GM19035 (cell line): ENCODE results near the gene ZXDC.

Source experiments
- ATAC-seq: cut with Tn5 transposase; IDR thresholded peaks from one replicate; pipeline ENCODE4 v1.9.1; 2021; ENCODE audit not compliant: unreplicated experiment

Gene ZXDC

DNA sequence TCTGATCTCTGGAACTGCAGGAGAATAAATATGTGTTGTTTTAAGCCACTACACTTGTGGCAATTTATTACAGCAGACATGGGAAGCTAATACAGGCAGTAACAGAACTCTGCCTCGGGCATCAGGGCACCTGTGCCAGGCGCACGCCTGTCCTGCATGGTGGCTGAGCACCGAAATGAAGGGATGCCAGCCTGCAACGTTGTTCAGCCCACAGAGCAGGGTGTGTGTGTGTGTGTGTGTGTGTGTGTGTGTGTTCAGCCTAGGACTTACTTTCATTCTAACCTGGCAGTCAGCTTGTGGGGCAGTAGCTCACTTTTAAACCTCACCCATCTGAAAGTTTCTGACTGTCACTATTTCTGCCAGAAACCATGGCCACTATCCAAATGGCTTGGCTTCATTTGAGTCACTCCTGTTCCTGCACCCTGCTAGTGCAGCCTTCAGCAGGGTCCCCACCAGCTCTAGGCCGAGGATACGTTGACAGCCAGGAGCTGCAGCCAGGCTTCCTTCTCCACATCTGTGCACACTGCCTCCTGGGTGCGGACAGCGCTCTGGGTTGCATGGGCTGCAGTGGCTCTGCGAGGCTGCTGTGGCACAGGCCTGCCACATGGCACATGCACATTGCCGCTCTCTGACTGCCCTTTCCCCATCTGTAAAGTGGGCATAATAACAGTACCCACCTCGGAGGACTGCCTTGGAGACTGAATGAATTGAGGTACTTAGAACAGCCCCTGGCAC lies 37.4 kb upstream of the ZXDC start:
- ATAC-seq, result no peak

DNA sequence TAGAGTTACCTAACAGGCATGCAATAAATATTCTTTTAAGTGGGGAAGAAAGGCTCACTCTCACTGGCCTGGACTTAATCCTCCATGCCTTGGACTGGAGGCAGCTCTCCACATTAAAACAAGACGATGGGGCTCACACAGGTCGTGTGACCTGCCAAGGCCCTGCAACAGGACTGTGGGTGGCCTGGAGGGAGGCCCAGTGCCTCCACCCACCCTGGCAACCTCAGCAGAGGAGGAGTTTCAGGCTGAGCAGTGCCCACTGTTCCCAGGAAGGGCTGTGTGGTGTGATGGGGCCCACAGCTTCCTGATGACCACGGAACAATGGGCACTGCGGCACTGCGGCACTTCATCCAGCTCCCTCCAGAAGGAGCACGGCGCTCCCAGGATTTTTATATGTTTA lies 36.3 kb upstream of the ZXDC start:
- no peak for ATAC-seq

DNA sequence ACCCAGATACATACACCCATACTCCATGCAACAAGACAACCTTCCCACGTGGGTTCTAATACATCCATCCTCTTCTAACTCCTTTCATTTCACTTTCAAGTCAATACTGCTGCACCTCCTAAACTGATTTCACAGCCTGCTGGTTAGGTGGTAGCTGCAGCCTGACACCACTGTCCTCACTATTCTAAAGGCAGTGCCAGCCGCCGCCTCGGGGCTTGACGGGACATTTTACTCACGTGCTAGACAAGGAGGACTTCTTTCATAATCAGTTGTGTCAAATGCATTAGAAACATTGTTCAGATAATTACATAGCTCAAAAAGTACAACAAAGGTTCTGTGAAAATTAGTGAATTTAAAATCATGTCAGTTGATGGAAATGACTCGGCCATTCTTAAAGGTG lies 35.6 kb upstream of the ZXDC start:
- no peak for ATAC-seq

DNA sequence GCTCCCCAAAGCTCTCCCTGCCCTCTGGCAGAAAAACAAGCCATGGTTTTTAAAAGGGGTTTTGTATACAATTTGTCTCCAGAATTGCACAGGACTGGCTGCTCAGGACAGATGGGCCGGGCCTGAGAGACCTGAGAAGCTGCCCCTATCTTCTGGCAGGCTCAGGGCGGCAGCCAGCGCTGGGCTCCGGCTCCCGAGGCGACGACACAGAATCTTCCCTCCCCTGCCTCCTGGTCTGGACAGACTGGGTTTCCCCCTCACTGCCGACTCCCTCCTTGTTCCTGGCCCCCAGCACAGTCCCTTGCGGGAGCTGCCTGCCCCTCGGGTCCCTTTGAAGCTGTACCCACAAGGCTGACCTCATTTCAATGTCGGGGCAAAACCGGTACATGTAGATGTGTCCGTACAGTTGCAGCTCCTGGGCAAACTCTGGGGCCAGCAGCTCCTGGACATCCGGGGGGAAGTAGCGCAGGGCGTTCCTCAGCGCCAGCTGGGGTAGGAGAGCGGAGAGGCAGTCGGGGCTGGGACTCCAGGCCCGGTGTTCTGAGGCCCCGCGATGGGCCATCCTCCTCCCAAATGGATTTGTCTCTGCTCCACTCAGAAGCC lies 34.7 kb upstream of the ZXDC start:
- no peak for ATAC-seq

DNA sequence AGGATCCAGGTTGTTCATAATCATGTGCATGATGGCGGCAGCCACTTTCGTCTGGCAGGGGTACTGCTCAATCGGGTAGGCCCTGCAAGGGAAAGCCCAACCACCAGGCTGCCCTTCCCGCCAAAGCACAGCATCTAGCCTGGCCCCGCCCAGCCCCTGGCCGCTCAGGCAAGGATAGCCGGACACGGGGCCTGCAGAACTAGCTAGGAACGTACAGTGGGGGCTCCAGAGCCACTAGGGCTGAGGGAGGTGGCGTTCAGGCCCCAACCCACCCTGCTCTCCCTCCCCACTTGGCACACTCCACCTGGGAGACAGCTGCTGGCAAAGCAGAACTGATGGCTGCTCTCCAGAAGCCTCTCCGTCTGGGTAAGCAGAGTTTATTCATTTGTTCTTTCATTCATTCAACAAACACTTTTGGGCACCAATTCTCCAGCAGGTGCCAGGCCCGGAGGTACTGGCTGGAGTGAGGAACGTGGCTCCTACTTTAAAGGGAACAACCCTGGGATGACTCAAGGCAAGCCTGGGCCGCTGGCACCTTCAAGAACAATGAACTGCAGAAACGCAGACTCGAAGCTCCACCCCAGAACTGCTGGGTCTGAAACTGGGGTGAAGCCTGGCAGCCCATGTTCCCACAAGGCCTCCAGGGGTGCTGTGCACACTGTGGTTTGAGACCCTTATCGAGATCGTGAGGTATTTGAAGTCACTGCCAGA lies 34.1 kb upstream of the ZXDC start:
- ATAC-seq, result no peak

DNA sequence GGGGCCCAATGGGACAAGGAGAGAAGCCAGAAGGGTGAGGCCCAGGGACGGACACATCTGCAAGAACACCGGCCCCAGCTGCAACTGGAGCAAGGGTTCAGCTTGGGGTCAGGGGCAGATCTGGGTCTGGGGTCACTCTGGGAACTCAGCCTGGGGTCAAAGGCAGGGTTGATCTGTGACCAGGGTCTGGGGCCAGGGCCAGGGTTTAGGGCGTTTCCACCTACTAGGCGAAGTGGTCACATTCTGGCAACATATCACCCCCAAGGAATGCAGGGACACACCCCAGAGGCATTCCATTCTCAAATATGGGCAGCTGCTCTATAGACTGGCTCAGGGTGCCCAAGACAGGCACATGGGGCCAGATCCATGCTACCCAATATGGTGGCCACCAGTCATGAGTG lies 32.9 kb upstream of the ZXDC start:
- ATAC-seq, result no peak

DNA sequence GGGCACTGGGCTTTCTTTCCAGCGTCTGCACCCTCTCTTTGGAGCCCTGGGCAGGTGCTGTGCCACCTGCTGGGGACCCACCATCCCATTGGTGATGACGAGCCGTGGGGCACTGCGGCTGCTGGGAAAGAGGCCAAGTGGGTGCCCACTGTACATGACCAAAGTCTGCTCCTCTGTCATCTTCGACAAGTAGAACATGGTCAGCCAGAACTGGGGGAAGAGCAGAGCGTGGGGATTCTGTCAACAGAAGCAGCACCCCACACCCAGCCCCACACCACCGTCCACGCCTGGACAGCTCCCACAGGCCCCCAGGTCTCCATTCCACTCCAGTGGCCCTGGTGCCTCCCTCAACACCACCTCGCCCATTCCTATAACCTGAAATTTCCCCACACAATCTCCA lies 32.2 kb upstream of the ZXDC start:
- no peak for ATAC-seq

DNA sequence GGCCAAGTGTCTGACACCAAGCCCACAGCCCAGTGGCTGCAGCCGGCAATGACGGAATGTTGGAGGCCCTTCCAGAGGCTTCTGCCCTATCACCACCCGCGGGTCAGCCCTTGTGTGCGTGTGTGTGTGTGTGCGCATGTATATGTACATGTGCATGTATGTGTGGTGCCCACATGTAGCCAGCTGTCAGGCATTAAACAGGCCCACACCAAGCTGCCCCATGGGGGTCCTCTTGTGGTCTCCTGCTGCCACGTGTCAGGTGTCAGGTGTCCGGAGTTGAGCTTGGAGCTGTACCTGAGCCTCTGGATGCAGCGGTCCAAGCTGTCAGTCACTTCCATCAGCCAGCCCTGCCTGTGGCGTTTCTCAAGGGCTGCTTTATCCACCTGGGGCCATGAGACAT lies 28.0 kb upstream of the ZXDC start:
- ATAC-seq, result no peak

DNA sequence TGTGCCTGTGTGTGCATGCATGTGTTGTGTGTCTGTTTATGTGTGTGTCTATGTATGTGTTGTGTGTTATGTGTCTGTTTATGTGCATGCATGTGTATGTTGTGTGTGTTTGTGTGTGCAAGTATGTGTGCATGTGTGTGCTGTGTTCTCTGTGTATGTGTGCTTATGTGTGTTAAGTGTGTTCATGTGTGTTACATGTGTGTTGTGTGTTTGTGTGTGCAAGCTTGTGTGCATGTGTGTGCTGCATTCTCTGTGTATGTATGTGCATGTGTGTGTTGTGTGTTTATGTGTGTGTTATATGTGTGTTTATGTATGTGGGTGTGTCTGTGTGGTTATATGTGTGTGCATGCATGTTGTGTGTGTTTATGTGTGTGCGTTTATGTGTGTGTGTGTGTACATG lies 27.0 kb upstream of the ZXDC start:
- no peak for ATAC-seq

DNA sequence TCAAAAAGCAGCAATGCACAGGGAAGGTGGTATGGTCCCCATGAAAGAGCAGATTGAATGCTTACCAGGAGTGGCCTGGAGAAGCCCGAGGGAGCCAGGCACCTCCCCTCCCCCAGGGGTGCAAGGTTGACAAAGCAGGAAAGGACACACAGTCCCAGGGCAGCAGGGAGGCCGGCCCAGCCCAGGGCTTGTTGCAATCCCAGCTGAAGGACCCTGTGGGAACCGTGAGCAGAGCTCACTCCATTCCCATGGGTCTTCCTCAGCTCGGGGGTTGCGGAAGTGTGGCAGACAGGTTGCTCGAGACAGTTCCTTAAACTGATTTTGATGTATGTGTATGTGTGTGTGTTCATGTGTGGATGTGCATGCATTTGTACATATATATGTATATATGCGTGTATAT lies 26.0 kb upstream of the ZXDC start:
- ATAC-seq, result no peak

DNA sequence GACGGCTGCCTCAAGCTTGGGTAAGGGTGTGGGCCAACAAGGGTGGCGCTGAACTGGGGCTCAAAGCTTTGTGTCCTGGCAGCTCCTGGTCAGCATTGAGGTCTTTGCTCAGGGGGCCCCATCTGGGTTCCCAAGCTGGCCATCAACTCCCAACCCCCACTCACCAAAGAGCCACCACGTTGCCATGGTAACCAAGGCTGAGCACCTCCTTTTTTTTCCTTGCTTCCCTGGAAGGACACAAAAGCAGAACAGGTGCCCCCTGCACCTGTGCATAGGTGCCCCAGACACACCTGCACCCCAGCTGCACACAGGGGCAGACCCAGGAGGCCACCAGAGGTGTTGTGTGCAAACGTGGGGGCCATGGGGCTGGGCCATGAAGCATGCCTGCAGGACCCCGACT lies 25.4 kb upstream of the ZXDC start:
- no peak for ATAC-seq

DNA sequence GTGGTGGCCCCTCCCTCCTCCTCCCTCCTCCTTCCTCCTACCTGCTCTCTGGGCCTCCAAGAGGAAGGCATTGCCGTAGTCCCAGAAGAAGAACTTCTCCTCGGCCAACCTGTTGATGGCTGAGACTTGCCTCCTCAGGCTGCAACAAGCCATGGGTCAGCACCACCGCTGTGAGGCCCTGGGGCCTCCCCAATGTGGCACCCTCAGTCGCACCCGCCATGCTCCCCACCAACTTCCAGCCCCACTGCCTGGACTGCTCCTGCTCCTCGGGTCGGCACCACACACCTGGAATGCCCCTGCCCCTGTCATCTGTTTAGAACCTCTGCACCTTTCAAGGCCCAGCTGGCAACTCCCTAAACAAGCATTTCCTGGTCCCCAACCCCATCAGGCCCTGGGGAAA lies 24.3 kb upstream of the ZXDC start:
- ATAC-seq, result no peak

DNA sequence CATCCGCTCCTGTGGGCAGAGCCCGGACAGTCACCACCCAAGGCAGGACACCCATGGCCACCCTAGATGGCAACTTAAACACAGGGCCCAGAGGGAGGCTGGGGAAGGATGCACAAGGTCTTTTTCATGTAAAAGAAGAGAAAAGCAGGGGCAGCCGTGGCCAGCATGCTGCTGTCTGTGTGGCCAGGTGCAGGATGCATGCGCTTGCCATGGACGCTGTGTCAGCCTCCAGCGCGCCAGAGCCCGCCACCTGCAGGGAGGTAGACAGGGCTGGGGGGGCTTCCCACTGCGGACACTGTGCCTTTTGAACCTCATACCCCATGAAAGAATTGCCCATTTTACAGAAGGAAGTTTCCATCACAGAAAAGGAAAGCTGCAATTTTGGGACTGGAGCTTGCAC lies 23.7 kb upstream of the ZXDC start:
- no peak for ATAC-seq

DNA sequence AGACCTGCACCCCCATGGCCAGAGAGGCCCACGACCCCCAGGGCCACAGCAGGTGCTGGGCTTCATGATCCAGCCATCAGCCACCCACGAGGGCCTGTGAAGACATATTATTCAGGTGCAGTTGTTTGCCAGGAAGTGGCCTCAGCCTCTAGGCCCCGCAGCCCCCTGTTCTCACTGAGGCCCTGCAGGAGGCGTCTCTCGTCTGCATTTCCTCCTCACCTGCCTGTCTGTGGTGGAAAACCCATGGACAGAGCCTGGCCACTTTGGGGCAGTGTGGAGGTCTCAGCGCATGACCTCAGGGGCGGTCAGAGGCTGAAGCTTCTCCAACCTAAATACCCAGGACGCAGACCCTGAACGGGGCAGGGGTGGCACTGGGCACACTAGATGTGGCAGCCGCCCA lies 23.2 kb upstream of the ZXDC start:
- no peak for ATAC-seq

DNA sequence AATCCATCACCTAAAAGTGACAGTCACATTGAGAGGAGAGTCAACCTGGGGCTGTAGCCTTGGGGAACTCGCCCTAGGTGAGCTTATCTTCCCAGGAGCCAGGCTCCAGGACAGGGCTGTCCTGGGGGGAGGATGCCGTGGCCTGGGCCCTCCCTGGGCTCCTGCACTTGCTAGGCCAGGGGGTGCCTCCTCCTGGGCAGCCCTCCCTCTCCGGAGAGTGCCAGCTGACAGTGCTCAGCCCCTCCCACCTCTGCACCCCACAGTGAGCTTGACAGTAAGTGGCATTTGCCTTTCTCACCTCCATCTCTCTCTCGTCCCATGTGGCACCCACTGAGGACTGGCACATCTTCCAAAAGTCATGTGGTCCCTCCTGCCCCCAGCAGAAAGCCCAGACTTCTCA lies 22.8 kb upstream of the ZXDC start:
- no peak for ATAC-seq

DNA sequence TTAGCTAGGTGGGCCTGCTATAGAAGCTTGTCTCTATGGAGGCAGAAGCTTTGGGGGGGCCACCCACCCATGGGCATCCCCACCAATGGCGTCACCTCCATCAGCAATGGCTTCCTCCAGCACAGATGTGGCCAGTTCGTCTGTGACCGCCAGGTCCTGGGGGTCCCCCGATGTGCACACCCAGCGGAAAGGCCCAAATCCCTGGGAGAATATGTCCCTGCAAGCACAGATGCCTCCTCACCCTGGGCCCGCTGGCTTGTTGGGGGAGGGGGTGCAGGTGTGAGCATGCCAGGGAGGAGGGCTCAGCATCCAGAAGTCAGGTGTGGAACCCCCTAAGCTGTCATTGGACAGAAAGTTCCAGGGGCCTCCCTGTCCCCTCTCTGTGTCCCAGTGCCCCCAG lies 22.3 kb upstream of the ZXDC start:
- ATAC-seq, result no peak

DNA sequence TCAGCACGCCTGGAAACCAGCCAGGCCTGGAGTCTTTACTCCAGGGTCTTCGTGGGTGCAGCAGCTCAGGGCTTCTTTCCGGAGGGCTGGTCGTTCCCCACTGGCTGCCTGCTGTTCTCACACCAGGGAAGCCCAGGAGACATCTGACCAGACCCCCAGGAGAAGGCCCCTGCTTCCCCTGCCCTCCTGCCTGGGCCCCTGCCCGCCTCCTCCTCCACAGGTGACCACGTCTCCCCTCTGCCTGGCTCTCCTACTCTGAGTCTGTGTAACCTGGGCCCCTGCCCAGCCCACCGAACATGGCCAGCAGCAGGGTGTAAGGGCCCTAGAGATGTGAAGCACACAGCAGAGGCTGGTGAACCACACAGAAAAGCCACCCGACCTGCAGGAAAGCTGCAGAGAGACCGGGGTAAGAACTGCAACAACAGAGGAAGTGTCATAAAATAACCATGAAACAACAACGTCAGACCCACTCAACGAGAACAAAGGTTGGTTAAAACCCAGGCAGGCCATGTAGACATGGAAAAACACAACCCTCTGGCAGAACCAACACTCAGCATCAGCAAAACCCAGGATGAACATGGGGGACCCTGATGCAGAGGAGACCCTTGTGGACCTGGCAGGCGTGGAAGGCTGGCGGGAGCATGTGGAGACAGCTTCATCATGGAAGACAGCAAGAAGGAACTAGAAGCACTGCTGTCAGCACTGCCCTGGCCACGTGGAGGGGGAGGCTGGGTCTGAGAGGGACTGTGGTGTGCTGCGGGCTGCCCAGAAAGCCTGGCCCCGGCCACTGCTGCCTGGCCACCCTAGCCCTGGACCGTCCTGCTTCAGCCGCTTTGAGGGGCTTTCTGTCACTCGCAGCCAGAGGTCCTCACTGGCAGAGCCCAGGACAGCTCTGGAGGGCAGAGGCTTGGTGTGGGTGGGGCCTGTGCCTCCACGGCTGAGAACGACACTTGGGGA lies 21.5 kb upstream of the ZXDC start:
- ATAC-seq, result no peak

DNA sequence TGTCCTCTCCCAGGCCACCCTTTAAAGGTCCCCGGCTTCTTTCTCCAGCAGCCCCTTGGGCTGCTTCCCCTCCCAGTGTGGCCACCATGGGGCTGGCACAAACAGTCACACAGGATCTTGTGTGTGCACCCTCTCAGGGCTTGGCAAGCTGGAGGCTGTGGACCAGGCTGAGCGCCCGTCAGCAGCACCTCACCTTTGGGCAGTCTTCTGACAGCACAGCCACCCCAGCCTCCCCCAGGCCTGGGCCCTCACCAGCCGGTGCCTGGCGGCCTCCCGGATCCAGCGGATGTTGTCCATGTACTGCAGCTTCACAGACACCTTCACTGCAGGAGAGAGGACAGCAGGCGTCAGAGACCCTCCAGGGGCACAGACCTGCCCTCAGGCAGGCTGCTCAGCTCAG lies 20.1 kb upstream of the ZXDC start:
- no peak for ATAC-seq

DNA sequence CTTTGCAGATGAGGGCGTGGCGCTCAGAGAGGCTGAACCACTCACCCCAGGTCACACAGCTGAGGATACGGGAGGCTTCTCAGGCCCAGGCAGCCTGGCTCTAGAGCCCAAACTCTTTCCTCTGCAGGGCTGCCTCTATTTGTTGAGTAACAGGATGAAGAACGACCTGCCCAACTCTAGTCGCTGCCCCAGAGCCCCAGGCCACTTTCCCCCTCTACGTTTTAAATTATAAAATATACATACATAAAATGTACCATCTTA lies 19.2 kb upstream of the ZXDC start:
- no peak for ATAC-seq

DNA sequence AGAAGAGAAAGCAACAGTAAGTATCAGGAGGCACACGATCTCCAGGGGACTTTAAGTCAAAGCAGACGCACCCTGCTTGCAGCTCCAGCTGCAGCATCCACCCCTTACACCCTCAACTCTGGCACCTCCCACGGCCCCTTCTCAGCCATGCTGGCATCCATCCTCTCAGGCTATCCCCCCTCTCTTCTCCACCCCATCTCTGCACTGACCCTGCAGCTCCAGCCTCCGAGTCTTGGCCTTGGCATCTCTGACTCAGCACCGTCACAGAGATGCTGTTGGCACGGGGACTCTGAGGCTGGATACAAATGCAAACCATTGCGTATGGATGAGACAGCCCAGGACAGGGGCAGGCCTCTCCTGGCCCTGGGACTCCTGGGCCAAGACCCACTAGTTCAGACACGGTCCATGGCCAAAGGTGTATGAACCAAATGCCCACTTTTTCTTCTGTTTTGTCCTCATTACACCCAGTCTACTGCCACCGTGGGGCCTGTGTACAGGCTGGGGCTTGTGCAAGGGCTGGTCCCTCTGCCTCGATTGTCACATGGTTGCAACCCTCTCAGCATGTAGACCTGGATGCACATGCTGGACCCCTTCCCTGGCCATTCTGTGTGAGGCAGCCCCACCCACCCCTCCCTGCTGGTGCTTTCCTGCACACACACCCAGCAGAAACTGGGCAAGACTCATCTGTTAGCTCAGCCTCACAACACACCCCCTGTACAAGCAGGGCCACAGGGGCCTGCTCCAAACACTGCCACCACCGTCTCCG lies 18.7 kb upstream of the ZXDC start:
- no peak for ATAC-seq

DNA sequence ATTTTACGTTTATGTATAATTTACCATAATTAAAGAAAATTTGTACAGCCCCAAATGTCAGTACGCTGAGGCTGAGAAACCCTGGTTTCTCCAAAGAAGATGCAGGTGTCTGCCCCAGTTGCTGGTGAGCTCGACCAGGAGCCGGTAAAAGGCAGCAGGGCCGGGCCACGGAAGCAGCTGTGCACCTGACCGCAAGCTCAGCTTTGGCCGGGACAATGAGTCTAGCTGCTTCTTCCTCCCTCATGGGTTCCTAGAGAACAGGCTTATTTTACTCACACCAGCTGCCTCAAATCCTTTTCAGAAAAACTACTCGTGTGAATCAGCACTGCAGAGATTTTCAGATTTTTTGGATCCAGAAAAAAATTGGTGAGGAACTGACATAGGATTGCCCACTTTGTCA lies 18.0 kb upstream of the ZXDC start:
- no peak for ATAC-seq
